Measurements from ENCODE around the gene CDK4.

DNA sequence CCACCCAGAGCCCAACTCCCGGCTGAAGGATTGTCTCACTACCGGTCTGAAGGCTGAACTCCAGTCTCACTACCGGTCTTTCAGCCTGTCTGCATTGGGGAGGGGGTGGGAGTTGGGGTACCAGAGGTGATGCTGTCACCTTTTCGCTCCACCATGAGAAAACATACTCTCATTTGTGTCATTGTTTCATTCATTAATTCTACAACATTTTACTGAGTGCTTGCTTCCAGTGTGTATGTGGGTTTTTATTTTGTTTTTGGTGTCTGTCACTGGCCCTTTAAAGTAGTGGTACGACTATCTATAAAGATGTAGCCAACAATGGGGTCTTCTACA is 524 bp upstream of the CDK4 start:
- no peak for TF ChIP-seq CTCF (IDR thresholded peaks at IDR 0.05)
- no peak for TF ChIP-seq POLR2A (IDR thresholded peaks at IDR 0.05)

Data from tibial nerve (tissue), 3 donors.